SIG-M5 (cell line): ENCODE data around the gene ZNF620.
A peak's percentile ranks its signal among the peaks of the same experiment; 100 is the strongest.
"Not testable (repeated sequence)": the region's sequence is repeated elsewhere in the genome, so short reads cannot be mapped to it uniquely, and the experiment has no call there.

Experiments used
- DNase-seq: peaks from one replicate; lab custom pipeline; 2025; lab: John Stamatoyannopoulos, UW

ZNF620 gene

DNA sequence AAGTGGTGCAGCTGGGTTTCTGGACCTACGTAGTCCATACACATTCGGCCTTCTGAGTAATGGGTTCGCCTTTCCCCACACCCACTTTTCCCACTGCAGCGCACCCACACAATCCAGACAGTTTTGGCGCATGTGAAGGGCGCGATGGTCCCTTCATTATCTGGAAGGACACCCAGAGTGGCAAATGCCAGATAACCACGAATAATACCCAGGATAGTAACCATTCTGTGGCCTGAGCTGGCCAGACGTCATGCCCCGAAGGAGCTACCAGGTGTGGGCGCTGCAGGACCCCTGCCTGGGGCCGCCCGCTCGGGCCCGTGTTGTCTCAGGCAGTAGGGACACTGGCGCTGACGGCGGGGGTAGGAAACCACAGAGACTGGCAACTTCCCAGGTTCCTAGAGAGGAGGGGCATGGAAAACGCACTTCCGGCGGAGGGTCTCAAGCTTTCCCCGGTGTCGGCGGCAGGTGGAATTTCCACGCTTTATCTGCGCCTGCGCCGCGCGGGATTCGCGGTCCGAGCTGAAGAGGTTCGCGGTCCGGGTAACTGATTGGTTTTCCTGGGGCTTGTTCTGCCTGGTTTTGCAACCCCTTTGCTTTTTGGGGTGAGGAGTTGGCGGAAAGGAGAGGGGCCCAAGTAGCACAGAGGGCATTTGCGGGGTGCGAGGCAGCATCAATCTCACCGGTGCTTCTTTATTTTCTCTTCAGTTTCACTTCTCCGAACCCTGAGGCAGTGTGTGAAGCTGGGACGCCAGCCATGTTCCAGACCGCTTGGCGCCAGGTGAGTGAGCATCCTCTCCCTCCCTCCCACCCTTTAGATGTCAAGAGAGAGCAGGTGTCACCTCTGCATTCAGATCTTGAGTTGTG is at the start of gene ZNF620:
TSS of gene ZNF620 (plus strand) at position 441 of the 864 bp plus-strand sequence. CDS start at position 755, 314 bp downstream.
- no peak for DNase-seq

DNA sequence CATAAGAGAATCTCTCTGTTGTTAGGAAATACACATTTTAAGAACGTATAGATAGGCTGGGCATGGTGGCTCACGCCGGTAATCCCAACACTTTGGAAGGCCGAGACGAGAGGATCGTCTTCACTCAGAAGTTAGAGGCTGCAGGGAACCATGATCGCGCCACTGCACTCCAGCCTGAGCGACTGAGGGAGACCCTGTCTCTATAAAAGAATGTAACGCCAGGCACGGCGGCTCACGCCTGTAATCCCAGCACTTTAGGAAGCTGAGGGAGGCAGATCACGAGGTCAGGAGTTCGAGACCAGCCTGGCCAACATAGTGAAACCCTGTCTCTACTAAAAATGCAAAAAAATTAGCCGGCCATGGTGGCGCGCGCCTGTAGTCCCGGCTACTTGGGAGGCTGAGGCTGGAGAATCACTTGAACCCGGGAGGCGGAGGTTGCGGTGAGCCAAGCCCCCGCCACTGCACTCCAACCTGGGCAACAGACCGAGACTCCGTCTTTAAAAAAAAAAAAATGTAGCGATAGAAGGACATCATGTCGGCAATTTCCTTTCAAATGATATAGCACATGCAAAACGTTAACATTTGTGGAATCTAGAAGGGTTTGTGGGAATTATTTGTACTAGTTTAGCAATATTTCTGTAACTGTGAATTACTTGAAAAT is 49.4 kb upstream of the ZNF620 start:
- DNase-seq = no peak

DNA sequence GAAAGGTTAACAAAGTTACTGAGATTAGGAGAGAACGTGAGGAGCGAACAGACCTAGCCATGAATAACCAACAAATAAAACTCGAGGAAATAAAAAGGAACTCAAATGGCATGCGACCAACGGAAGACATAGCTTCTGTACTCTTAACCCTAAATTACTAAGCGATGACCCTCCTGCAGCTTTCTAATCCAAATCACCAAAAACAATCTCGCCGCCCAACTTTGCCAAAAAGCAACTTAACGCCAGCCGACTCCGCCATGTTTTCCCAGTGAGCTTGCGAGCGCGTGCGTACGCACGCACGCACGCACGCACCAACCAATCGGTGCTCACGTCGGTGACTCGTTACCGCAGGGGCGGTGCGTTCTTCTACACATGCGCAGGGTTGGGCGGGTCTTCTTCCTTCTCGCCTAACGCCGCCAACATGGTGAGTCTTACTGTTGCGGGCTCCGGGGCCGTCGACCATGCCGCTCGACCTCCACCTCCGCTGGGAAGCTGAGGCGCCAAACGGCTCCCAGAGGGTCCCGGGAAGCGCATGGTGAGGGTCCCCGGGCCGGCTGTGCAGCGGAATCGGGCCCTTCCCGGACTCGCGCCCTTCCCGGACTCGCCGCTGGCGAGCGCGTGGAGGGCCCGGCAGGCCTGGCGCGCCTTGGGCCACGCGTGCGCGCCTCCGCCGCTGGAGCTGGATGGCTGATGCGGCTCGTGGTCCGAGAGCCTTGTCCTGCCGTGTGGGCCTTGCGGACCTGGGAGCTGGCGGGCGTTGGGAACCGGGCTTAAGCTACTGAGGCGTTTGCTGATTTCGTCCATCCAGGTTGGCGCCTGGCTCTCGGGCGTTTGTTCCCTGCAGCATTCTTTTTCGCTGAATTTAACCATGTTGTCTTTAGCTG is 48.7 kb upstream of the ZNF620 start, which contains the start of gene RPL14:
TSS of gene RPL14 (plus strand) at position 400 of the 884 bp plus-strand sequence. CDS start at position 533, 133 bp downstream.
- peak; percentile 86 for DNase-seq

DNA sequence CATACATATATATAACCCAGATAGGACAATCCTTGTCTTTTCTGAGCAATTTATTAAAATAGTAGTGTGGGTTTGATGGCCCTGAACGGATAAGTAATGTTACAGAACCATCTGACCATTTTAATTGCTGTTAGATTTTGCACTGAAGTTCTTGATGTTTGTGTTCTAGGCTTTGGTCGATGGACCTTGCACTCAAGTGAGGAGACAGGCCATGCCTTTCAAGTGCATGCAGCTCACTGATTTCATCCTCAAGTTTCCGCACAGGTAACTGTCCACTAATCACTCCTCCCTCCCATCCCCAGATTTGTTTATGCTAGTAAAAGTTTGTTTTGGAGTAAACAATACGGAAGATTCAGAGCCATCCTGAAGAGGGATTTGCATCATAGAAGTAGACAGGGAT is 47.4 kb upstream of the ZNF620 start:
- DNase-seq = no peak

DNA sequence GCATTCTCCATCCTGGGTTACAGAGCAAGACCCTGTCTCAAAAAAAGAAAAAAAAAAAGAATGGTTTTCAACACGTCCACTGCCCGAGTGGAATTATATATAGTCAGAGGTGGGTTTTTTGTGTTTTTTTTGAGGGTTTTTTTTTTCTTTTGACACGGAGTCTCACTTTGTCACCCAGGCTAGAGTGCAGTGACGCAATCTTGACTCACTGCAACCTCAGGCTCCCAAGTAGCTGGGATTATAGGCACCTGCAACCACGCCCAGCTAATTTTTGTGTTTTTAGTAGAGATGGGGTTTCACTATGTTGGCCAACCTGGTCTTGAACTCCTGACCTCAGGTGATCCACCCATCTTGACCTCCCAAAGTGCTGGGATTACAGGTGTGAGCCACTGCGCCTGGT is 45.4 kb upstream of the ZNF620 start:
- DNase-seq = not testable (repeated sequence)

DNA sequence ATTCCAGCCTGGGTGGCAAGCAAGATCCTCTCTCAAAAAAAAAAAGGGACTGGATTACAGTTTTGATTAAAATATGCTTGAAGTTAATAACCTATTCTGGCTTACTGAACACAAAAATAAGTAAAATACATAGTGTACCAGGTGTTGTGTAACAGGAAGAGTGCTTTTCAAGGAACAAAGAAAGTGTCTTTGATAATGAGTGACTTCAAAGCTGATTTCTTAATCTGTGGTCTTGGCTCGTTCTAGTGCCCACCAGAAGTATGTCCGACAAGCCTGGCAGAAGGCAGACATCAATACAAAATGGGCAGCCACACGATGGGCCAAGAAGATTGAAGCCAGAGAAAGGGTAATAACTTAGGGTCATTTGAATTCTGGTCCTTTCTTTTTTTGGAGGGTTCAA is 44.7 kb upstream of the ZNF620 start:
- DNase-seq = no peak

DNA sequence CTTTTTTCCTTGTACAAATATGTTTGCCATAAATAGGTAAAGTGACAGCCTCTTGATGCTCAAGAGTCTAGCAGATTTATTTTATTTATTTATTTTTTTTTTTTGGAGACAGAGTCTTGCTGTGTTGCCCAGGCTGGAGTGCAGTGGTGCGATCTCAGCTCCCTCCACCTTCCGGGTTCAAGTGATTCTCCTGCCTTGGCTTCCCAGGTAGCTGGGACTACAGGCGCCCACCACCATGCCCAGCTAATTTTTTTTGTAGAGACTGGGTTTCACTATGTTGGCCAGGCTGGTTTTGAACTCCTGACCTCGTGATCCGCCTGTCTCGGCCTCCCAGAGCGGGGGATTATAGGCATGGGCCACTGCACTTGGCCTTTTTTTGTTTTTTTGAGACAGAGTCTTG is 43.0 kb upstream of the ZNF620 start:
- not testable (repeated sequence) for DNase-seq

DNA sequence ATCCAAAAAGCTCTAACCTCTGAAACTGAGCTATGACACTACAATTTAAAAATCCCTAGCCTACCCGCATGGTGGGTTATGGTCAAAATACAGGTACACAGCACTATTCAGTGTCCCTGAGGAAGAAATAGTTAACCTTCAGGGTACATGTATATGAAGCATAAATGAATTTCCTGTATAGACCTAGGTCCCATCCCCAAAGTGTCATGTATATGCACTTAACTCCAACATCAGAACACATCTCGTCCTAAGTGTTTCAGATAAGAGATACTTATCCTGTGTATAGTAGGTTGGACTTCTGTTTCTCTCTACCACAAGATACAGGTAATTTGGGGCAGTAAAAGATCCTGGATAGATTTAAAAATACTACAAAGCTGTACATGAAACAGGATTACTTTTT is 42.3 kb upstream of the ZNF620 start:
- no peak for DNase-seq

DNA sequence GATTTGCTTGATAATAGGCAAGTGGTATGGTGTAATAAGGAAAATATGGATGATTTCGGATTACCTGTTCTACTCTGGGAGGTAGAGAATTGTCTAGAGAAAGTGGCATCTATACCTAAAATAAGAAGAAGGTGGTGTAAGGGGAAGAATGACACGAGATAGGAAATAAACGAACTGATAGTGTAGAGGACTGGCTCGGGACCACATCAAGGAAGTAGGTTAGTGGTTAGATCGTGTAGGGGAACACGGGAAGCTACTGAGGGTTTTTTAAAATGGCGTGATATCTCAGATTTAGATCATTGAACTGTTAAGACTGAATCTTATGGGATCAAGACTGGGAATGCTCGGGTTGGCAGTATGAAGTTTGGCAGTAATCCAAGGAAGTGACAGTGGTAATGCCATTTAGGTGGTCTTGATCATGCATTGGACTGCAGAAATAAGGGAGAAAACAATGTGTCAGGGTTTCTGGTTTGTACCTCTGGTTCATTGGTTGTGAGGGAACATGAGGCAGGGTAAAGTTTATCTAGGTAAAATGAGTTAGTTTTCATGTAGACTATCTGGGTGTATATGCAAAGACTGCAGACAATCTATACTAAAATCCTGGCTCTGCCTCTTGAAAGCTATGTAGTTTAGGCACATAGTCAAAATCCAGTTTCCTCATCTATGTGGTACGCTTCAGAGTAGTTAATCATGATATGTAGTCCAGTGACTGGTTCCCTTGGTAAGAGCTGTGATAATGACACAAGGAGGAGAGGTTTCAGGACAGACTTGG is 41.3 kb upstream of the ZNF620 start:
- no peak for DNase-seq

DNA sequence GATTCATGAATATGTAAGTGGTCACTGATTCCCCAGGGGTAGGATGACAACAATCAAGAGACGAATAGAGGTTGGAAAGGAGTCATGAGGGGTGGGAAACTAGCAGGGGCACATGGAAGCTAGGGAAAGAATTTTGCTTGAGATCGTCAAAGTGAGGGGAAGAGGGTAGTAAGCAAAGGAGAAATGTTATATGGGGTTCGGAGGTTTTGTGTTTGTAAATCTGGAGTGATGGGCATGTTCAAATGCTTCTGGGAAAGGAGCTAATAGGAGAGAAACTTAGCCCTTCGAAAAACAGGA is 40.8 kb upstream of the ZNF620 start:
- DNase-seq = no peak

DNA sequence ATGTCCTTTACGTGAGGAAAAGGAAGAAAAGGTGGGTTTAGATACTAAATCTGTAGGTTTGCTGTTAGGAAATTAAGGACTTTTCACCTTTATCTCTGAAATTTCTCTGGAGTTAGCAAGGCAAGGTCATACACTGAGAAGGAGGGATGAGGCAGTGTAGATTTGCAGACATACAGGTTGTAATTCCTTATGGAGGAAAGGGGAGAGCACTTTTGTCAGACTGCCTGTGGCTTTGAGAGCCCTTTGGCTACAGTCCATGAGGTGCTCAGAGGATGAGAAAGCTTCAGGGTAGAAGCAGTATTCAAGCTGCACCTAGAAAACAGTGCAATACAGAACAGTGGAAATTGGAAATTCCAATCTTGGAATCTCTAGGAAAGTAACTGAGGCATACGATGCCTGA is 40.4 kb upstream of the ZNF620 start:
- no peak for DNase-seq

DNA sequence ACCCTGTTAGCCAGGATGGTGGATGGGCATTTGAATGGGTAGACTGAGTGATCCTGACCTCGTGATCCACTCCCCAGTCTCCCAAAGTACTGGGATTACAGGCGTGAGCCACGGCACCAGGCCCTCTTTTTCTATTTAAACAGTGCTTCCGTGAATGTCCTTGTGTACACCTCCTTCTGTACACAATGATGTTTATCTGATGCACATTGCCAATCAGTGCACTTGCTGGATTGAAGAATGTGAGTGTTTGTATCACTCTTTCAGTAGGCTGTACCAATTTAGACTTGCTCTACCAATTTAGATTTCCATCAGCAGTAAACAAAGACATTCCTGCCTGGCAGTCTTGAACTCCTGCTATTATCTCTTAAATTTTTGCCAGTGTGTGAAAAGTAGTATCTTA is 37.8 kb upstream of the ZNF620 start:
- DNase-seq = no peak

DNA sequence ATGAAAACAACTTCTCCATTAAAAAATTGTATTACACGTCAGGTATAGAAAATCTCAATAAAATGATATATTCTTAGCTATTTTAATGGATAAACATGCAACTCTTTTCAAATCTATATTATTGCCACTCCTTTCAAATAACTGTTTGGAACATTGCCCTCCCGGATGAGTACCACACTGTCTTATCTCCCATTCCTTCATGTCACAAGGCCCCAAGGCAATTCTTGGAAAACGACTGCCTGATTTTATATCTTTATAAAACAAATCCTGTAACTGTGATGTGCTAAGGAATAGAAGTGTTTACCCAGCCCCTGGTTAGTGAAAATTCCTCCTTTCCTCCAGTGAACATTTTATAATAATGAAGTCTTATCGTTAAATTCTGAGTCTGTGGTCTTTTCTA is 35.1 kb upstream of the ZNF620 start:
- DNase-seq = no peak

DNA sequence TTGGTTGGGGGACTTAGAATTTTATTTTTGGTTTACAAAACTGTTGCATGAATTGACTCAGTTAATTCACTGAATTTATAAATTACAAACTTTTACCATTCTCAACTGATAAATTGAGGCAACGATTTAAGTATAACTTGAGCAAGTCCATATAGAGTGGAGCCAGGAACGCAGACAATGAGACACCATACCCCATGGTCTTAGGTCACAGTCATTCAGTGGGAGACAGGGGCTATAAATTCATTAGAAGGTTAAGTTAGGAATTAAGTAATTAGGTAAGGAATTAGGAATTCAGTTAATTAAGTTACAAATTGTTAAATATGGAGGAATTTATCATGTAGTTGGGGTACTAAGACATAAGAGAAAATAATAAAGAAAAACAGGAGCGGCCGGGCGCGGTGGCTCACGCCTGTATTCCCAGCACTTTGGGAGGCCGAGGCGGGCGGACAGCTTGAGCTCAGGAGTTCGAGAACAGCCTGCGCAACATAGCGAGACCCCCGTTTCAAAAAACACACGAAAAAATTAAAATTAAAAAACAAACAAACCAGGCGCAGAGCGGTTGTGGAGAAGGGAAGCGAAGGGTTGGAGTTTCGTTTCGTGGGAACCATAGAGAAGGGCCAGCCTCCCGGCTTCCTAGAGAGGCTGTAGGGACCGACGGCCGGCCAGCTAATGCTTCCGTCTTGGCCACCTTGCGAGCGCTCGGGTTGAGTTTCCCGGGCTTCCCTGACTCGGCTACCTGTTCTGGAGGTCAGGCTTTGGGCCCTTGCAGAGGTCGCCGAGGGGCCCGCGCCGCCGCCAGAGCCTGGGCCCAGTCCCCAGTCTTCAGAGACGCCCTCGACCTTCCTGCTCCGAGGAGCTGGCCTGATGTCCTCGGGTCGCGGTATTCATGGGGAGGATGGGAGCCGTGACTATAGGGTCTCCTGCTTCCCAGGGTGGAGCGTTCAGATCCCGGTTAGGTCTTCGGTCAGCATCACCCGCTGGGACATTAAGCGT is 29.1 kb upstream of the ZNF620 start, which contains the start of gene ZNF619:
TSS of gene ZNF619 (plus strand) at position 645 of the 993 bp plus-strand sequence. CDS start 858 bp downstream, outside the sequence.
- no peak for DNase-seq

DNA sequence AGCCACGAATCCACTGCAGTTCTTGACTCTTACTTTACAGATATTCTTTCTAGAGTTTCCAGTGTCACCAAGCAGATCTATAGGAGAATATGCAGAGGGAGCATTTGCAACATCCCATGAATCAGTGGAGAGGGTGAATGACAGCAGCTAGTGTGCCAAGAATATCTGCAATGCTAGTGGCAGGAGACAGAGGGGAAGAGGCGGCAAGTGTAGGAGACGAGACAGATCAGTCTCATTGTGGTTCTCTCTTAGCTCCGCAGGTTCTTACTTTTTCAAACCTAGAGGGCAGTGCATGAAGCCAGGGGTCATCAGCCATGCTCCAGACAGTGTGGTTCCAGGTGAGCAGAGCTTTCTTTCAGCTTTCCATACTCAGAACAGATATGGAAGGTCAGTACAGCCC is 28.2 kb upstream of the ZNF620 start:
- peak; percentile 28 for DNase-seq

DNA sequence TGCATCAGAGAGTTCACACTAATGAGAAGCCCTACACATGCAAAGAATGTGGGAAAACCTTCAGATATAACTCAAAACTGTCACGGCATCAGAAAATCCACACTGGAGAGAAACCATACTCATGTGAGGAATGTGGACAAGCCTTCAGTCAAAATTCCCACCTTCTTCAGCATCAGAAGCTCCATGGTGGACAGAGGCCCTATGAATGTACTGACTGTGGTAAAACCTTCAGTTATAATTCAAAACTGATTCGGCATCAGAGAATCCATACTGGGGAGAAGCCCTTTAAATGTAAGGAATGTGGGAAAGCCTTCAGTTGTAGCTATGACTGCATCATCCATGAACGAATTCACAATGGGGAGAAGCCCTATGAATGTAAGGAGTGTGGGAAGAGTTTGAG is 18.7 kb upstream of the ZNF620 start:
- DNase-seq = no peak

DNA sequence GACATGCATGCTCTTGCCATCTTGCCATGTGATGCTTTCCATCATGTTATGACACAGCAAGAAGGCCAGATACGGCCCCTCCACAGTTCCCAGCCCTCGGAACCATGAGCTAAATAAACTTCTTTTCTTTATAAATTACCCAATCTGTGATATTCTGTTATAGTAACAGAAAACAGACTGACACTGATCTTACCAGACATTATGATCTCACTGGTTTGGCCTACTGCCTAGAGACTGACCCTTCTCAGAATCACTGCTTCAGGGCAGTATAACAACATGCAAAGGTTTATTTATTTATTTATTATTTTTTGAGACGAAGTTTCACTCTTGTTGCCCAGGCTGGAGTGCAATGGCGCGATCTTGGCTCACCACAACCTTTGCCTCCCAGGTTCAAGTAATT is 14.9 kb upstream of the ZNF620 start:
- no peak for DNase-seq

DNA sequence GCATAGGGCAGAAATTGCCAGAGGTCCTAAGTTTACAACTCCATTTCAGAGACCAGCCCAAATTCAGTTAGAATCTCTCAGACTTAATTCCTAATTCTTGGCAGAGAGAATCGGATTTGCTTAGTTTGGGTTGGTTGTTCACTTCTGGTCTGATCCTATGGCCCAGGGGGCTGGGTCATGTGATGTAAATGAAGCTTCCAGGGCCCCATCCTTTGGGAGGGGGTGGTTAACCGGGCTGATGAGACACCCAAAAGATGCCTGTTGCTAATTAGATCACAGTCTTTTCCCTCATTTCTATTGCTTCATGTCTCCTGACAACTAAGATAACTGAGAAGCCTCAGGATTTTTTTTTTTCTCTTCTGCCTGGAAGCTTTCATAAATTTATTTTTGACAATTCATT is 11.1 kb upstream of the ZNF620 start:
- DNase-seq = no peak

DNA sequence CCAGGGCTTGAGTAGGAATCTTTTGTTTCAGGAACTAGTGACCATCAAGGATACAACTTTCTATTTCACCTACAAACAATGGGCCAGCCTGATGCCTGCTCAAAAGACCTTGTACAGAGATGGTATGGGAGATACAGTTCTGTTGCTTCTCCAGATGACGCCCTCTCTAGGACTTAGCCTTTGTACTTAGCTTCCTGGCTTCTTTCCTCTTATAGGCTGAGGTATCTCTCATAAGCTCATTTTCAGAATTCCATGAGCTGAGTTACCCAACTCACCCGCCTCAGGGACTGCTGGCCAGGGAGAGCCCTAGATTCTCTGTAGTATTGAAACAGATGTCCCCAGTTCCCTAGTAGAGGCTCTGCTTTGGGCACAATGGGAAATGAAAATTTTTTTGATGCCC is 8.6 kb upstream of the ZNF620 start:
- DNase-seq = no peak

DNA sequence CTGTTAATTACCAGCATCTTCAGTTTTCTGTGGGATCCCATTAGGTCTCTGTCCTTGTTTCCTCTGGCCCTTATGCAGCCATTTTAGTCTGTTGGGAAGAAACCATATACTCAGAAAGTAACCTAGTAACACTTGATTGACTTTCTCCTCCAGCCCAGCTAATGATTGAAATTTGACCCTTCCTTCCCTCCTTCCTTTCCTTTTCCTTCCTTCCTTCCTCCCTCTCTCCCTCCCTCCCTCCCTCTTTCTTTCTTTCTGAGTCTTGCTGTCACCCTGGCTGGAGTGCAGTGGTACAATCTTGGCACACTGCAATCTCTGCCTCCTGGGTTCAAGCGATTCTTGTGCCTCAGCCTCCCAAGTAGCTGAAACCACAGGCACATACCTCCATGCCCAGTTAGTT is 5.9 kb upstream of the ZNF620 start:
- no peak for DNase-seq
